Lower leg skin (tissue), 3 donors: ENCODE results near the gene P2RY8.

Experiments used
- POLR2A ChIP-seq, 2 donors: fragments of 450-650 bp; IDR thresholded peaks; one replicate each; pipeline ENCODE4 v1.6.1; 2016 to 2017; ENCODE audit warnings: antibody characterized with exemption in 2 of 2, mild to moderate bottlenecking in 1 of 2, moderate library complexity in 1 of 2
- TF ChIP-seq, protein P1 (sequence below), 3 donors: fragments of 450-650 bp; IDR thresholded peaks; one replicate each; pipeline ENCODE4 v1.5.1; 2016; ENCODE audit warnings: antibody characterized with exemption in 3 of 3, mild to moderate bottlenecking in 3 of 3, moderate library complexity in 2 of 3

DNA sequence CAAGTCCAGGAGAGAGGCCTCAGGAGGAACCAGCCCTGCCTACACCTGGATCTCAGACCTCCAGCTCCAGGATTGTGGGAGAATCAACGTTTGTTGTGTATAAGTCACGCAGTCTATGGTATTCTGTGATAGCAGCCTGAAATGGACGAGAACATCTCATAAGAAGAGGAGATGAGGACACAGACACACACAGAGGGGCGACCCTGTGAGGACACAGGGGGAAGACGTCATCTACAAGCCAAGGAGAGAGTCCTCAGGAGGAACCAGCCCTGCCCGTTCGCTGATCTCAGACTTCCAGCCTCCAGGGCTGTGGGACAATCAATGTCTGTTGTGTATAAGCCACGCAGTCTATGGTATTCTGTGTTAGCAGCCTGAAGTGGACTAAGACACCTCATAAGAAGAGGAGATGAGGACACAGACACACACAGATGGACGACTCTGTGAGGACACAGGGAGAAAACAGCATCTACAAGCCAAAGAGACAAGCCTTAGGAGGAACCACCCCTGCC, 20.3 kb downstream of the P2RY8 start:
- TF ChIP-seq, protein P1, sequence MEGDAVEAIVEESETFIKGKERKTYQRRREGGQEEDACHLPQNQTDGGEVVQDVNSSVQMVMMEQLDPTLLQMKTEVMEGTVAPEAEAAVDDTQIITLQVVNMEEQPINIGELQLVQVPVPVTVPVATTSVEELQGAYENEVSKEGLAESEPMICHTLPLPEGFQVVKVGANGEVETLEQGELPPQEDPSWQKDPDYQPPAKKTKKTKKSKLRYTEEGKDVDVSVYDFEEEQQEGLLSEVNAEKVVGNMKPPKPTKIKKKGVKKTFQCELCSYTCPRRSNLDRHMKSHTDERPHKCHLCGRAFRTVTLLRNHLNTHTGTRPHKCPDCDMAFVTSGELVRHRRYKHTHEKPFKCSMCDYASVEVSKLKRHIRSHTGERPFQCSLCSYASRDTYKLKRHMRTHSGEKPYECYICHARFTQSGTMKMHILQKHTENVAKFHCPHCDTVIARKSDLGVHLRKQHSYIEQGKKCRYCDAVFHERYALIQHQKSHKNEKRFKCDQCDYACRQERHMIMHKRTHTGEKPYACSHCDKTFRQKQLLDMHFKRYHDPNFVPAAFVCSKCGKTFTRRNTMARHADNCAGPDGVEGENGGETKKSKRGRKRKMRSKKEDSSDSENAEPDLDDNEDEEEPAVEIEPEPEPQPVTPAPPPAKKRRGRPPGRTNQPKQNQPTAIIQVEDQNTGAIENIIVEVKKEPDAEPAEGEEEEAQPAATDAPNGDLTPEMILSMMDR (IDR thresholded peaks at IDR 0.05), result no peak
- no peak for TF ChIP-seq POLR2A (IDR thresholded peaks at IDR 0.05)
